ENCODE results near the gene TULP4. TPM values are rescaled to one million over a fixed set of nuclear protein-coding genes. Genes with fewer than 3 reads are reported as not detected.

TULP4 gene
- total RNA-seq, 1 experiment from 2014 or later: 52.8 TPM

DNA sequence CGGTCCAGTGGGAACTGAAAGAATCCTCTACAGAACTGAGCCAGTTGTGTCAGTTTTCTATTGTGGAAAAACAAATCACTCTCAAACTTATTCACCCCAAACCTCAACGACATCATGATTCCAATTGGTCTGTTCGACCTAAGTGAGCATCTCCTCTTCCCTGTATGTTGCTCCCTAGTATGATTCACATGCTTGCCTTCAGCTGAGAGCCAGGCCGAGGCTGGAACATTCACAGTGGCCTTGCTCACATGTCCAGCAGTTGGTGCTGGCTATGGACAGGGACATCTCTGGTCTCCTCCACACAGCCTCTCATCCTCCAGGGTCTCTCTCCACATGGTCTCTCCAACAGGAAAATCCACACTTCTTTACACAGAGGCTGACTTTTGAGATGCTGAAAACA, 219.3 kb downstream of the TULP4 start:
- Mint-ChIP-seq H3K9me3 (peaks cover 18% of the 10 kb centered on the region), H3K4me1 (peaks cover 2% of the 10 kb centered on the region; the same call in 1 of the 2 replicates), H3K27me3 (ENCODE audit: low read depth) (peaks cover 18% of the 10 kb centered on the region), H3K4me3 (no peak overlapping the region), H3K36me3 (peaks cover 5% of the 10 kb centered on the region; the same call in 1 of the 2 replicates), H3K27ac (no peak overlapping the region)
- DNase-seq (ENCODE audit: low spot score): no peak
- POLR2A ChIA-PET: interaction anchor here (0.5 kb wide), 1 partner anchor 19 kb away, joined by 4 read pairs; no protein-coding TSS in a partner anchor
- CTCF ChIA-PET: no interaction called here
- TF ChIP-seq, protein P1, sequence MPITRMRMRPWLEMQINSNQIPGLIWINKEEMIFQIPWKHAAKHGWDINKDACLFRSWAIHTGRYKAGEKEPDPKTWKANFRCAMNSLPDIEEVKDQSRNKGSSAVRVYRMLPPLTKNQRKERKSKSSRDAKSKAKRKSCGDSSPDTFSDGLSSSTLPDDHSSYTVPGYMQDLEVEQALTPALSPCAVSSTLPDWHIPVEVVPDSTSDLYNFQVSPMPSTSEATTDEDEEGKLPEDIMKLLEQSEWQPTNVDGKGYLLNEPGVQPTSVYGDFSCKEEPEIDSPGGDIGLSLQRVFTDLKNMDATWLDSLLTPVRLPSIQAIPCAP (CRISPR knock-in tag; IDR thresholded peaks at IDR 0.05): no peak
- TF ChIP-seq, protein P2, sequence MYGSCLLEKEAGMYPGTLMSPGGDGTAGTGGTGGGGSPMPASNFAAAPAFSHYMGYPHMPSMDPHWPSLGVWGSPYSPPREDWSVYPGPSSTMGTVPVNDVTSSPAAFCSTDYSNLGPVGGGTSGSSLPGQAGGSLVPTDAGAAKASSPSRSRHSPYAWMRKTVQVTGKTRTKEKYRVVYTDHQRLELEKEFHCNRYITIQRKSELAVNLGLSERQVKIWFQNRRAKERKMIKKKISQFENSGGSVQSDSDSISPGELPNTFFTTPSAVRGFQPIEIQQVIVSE (CRISPR knock-in tag; IDR thresholded peaks at IDR 0.05; ENCODE audit: borderline replicate concordance): no peak
- TF ChIP-seq NFE2L1 (CRISPR knock-in tag; IDR thresholded peaks at IDR 0.05) (no peak), RORB (CRISPR knock-in tag; IDR thresholded peaks at IDR 0.05) (no peak), GTF2I (CRISPR knock-in tag; conservative IDR thresholded peaks at IDR 0.05) (no peak), TP53 (CRISPR knock-in tag; IDR thresholded peaks at IDR 0.05) (no peak), RELA (CRISPR knock-in tag; IDR thresholded peaks at IDR 0.05; ENCODE audit: borderline replicate concordance) (no peak), SP1 (CRISPR knock-in tag; conservative IDR thresholded peaks at IDR 0.05) (no peak), NFATC4 (CRISPR knock-in tag; IDR thresholded peaks at IDR 0.05) (no peak), ZBTB21 (CRISPR knock-in tag; IDR thresholded peaks at IDR 0.05; ENCODE audit: borderline replicate concordance) (no peak)
- TF ChIP-seq, protein P3, sequence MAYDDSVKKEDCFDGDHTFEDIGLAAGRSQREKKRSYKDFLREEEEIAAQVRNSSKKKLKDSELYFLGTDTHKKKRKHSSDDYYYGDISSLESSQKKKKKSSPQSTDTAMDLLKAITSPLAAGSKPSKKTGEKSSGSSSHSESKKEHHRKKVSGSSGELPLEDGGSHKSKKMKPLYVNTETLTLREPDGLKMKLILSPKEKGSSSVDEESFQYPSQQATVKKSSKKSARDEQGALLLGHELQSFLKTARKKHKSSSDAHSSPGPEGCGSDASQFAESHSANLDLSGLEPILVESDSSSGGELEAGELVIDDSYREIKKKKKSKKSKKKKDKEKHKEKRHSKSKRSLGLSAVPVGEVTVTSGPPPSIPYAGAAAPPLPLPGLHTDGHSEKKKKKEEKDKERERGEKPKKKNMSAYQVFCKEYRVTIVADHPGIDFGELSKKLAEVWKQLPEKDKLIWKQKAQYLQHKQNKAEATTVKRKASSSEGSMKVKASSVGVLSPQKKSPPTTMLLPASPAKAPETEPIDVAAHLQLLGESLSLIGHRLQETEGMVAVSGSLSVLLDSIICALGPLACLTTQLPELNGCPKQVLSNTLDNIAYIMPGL (CRISPR knock-in tag; IDR thresholded peaks at IDR 0.05): no peak
- TF ChIP-seq, protein P4, sequence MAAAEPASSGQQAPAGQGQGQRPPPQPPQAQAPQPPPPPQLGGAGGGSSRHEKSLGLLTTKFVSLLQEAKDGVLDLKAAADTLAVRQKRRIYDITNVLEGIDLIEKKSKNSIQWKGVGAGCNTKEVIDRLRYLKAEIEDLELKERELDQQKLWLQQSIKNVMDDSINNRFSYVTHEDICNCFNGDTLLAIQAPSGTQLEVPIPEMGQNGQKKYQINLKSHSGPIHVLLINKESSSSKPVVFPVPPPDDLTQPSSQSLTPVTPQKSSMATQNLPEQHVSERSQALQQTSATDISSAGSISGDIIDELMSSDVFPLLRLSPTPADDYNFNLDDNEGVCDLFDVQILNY (CRISPR knock-in tag; IDR thresholded peaks at IDR 0.05): no peak
- TF ChIP-seq, protein P5, sequence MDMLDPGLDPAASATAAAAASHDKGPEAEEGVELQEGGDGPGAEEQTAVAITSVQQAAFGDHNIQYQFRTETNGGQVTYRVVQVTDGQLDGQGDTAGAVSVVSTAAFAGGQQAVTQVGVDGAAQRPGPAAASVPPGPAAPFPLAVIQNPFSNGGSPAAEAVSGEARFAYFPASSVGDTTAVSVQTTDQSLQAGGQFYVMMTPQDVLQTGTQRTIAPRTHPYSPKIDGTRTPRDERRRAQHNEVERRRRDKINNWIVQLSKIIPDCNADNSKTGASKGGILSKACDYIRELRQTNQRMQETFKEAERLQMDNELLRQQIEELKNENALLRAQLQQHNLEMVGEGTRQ (CRISPR knock-in tag; IDR thresholded peaks at IDR 0.05): no peak
- ATAC-seq: no peak

DNA sequence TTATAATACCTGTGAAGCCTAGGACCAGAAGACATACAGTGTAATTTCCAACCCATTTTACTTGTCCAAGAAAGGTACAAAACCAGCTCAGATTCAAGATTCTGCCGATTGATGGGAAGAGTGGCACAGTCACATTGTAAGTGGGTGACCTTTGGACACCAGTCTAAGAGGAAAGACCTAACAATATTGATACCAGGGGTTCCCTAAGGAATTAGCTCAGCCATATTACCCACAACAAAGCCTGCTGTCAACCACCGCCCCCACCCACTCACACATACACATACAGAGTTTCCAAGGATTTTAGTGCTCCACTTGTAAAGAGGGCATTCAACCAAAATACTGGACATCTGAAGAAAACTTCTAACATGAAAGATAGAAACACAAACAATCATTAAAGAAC, 219.7 kb downstream of the TULP4 start:
- H3K27me3 Mint-ChIP-seq (ENCODE audit: low read depth): peaks cover 15% of the 10 kb centered on the region
- no peak overlapping the region for H3K27ac Mint-ChIP-seq
- peaks cover 14% of the 10 kb centered on the region for H3K9me3 Mint-ChIP-seq
- no peak overlapping the region for H3K4me3 Mint-ChIP-seq
- peaks cover 2% of the 10 kb centered on the region; the same call in 1 of the 2 replicates for H3K4me1 Mint-ChIP-seq
- peaks cover 5% of the 10 kb centered on the region; the same call in 1 of the 2 replicates for H3K36me3 Mint-ChIP-seq
- CTCF ChIA-PET: no interaction called here
- POLR2A ChIA-PET: interaction anchor here (0.5 kb wide), 1 partner anchor 19 kb away, joined by 4 read pairs; no protein-coding TSS in a partner anchor
- ATAC-seq: no peak
- DNase-seq (ENCODE audit: low spot score): no peak
- TF ChIP-seq SP1 (CRISPR knock-in tag; conservative IDR thresholded peaks at IDR 0.05) (no peak), ZNF671 (CRISPR knock-in tag; IDR thresholded peaks at IDR 0.05) (no peak), MXD4 (CRISPR knock-in tag; IDR thresholded peaks at IDR 0.05; ENCODE audit: borderline replicate concordance) (no peak)
- TF ChIP-seq, protein P6, sequence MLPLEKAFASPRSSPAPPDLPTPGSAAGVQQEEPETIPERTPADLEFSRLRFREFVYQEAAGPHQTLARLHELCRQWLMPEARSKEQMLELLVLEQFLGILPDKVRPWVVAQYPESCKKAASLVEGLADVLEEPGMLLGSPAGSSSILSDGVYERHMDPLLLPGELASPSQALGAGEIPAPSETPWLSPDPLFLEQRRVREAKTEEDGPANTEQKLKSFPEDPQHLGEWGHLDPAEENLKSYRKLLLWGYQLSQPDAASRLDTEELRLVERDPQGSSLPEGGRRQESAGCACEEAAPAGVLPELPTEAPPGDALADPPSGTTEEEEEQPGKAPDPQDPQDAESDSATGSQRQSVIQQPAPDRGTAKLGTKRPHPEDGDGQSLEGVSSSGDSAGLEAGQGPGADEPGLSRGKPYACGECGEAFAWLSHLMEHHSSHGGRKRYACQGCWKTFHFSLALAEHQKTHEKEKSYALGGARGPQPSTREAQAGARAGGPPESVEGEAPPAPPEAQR (CRISPR knock-in tag; IDR thresholded peaks at IDR 0.05): no peak
- TF ChIP-seq, protein P7, sequence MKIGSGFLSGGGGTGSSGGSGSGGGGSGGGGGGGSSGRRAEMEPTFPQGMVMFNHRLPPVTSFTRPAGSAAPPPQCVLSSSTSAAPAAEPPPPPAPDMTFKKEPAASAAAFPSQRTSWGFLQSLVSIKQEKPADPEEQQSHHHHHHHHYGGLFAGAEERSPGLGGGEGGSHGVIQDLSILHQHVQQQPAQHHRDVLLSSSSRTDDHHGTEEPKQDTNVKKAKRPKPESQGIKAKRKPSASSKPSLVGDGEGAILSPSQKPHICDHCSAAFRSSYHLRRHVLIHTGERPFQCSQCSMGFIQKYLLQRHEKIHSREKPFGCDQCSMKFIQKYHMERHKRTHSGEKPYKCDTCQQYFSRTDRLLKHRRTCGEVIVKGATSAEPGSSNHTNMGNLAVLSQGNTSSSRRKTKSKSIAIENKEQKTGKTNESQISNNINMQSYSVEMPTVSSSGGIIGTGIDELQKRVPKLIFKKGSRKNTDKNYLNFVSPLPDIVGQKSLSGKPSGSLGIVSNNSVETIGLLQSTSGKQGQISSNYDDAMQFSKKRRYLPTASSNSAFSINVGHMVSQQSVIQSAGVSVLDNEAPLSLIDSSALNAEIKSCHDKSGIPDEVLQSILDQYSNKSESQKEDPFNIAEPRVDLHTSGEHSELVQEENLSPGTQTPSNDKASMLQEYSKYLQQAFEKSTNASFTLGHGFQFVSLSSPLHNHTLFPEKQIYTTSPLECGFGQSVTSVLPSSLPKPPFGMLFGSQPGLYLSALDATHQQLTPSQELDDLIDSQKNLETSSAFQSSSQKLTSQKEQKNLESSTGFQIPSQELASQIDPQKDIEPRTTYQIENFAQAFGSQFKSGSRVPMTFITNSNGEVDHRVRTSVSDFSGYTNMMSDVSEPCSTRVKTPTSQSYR (CRISPR knock-in tag; IDR thresholded peaks at IDR 0.05): no peak
- TF ChIP-seq, protein P8, sequence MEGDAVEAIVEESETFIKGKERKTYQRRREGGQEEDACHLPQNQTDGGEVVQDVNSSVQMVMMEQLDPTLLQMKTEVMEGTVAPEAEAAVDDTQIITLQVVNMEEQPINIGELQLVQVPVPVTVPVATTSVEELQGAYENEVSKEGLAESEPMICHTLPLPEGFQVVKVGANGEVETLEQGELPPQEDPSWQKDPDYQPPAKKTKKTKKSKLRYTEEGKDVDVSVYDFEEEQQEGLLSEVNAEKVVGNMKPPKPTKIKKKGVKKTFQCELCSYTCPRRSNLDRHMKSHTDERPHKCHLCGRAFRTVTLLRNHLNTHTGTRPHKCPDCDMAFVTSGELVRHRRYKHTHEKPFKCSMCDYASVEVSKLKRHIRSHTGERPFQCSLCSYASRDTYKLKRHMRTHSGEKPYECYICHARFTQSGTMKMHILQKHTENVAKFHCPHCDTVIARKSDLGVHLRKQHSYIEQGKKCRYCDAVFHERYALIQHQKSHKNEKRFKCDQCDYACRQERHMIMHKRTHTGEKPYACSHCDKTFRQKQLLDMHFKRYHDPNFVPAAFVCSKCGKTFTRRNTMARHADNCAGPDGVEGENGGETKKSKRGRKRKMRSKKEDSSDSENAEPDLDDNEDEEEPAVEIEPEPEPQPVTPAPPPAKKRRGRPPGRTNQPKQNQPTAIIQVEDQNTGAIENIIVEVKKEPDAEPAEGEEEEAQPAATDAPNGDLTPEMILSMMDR (IDR thresholded peaks at IDR 0.05): no peak
- TF ChIP-seq, protein P9, sequence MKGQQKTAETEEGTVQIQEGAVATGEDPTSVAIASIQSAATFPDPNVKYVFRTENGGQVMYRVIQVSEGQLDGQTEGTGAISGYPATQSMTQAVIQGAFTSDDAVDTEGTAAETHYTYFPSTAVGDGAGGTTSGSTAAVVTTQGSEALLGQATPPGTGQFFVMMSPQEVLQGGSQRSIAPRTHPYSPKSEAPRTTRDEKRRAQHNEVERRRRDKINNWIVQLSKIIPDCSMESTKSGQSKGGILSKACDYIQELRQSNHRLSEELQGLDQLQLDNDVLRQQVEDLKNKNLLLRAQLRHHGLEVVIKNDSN (CRISPR knock-in tag; IDR thresholded peaks at IDR 0.05): no peak
